Daoy (cell line): ENCODE measurements around the gene CD47. TPM values are rescaled to one million over a fixed set of nuclear protein-coding genes. Genes with fewer than 3 reads are reported as not detected.

Experiments used
- DNase-seq: peaks from one replicate; pipeline ENCODE4 v3.0.0-alpha.2; 2015; ENCODE audit warnings: low read depth
- total RNA-seq: library from RNA; depleted of rRNA; stranded (reverse); fragments of >200 nt; shearing (Covaris generic); gene quantifications from 2 replicates; pipeline ENCODE4 v1.2.3, GENCODE V29; 2014

Gene CD47
- total RNA-seq, 1 experiment from 2014 or later, result 160 TPM

GRCh38 chr3:108091498-108092250 is 843 bp upstream of the CD47 start:
- DNase-seq, result peak; percentile 12

- DNase-seq, result peak; percentile 56
Observed at GRCh38 chr3:108090049-108090700, 656 bp downstream of the CD47 start.

GRCh38 chr3:108089579-108089978 is 1.3 kb downstream of the CD47 start:
- peak; percentile 15 for DNase-seq

GRCh38 chr3:108088697-108089096 is 2.1 kb downstream of the CD47 start:
- peak; percentile 49 for DNase-seq

GRCh38 chr3:108088146-108088545 is 2.7 kb downstream of the CD47 start:
- no peak for DNase-seq

GRCh38 chr3:108086653-108087052 is 4.2 kb downstream of the CD47 start:
- DNase-seq, result no peak

- DNase-seq, result no peak
Observed at GRCh38 chr3:108085810-108086350, 5.0 kb downstream of the CD47 start.

- DNase-seq, result no peak
Observed at GRCh38 chr3:108085370-108085769, 5.5 kb downstream of the CD47 start.

GRCh38 chr3:108079877-108080276 is 11.0 kb downstream of the CD47 start:
- DNase-seq, result no peak

GRCh38 chr3:108079043-108079442 is 11.8 kb downstream of the CD47 start:
- DNase-seq, result no peak

GRCh38 chr3:108076564-108076963 is 14.3 kb downstream of the CD47 start:
- no peak for DNase-seq

- no peak for DNase-seq
Observed at GRCh38 chr3:108073764-108074431, 16.9 kb downstream of the CD47 start.

GRCh38 chr3:108071368-108071767 is 19.5 kb downstream of the CD47 start:
- no peak for DNase-seq

GRCh38 chr3:108070356-108070755 is 20.5 kb downstream of the CD47 start:
- no peak for DNase-seq

- no peak for DNase-seq
Observed at GRCh38 chr3:108067768-108068167, 23.1 kb downstream of the CD47 start.

- DNase-seq, result no peak
Observed at GRCh38 chr3:108065096-108065495, 25.7 kb downstream of the CD47 start.

- no peak for DNase-seq
Observed at GRCh38 chr3:108064293-108064887, 26.4 kb downstream of the CD47 start.

GRCh38 chr3:108062051-108062450 is 28.8 kb downstream of the CD47 start:
- no peak for DNase-seq

- DNase-seq, result no peak
Observed at GRCh38 chr3:108060331-108060730, 30.5 kb downstream of the CD47 start.

GRCh38 chr3:108055931-108056330 is 34.9 kb downstream of the CD47 start:
- no peak for DNase-seq

GRCh38 chr3:108054935-108055334 is 35.9 kb downstream of the CD47 start:
- no peak for DNase-seq

GRCh38 chr3:108053483-108053882 is 37.3 kb downstream of the CD47 start:
- no peak for DNase-seq
